Chondrocyte (in vitro differentiated cells): Measurements from ENCODE around the gene TTC3. TPM values are rescaled to one million over a fixed set of nuclear protein-coding genes. Genes with fewer than 3 reads are reported as not detected.

Source experiments
- DNase-seq: peaks from one replicate; pipeline ENCODE4 v3.0.0; 2021; ENCODE audit warnings: mixed read lengths, low spot score
- H3K27ac Mint-ChIP-seq: one replicate; pipeline ENCODE4 v1.8.0; 2021; ENCODE audit warnings: mild to moderate bottlenecking, moderate library complexity, mixed read lengths; ENCODE audit not compliant: unreplicated experiment
- H3K27me3 Mint-ChIP-seq: 2 replicates; pipeline ENCODE4 v1.8.0; 2021; ENCODE audit warnings: low read depth, mixed read lengths
- H3K36me3 Mint-ChIP-seq: 2 replicates; pipeline ENCODE4 v1.8.0; 2021; ENCODE audit warnings: low read depth, mixed read lengths
- H3K4me1 Mint-ChIP-seq: 2 replicates; pipeline ENCODE4 v1.8.0; 2021; ENCODE audit warnings: low read depth, mild to moderate bottlenecking, mixed read lengths
- H3K4me3 Mint-ChIP-seq: one replicate; pipeline ENCODE4 v1.8.0; 2021; ENCODE audit warnings: mild to moderate bottlenecking, moderate library complexity, mixed read lengths; ENCODE audit not compliant: unreplicated experiment
- H3K9me3 Mint-ChIP-seq: 2 replicates; pipeline ENCODE4 v1.8.0; 2021; ENCODE audit warnings: low read depth, mixed read lengths
- CTCF ChIP-seq: fragments of 200-600 bp; sonication (generic); IDR thresholded peaks from 2 replicates; pipeline ENCODE4 v1.5.0; 2021; ENCODE audit warnings: antibody characterized with exemption, mild to moderate bottlenecking, moderate library complexity
- total RNA-seq: library from RNA; stranded (reverse); gene quantifications from 3 replicates; pipeline ENCODE4 v1.2.1, GENCODE V29; 2021

TTC3 gene
- total RNA-seq, 1 donor from 2014 or later, result 258 TPM

DNA sequence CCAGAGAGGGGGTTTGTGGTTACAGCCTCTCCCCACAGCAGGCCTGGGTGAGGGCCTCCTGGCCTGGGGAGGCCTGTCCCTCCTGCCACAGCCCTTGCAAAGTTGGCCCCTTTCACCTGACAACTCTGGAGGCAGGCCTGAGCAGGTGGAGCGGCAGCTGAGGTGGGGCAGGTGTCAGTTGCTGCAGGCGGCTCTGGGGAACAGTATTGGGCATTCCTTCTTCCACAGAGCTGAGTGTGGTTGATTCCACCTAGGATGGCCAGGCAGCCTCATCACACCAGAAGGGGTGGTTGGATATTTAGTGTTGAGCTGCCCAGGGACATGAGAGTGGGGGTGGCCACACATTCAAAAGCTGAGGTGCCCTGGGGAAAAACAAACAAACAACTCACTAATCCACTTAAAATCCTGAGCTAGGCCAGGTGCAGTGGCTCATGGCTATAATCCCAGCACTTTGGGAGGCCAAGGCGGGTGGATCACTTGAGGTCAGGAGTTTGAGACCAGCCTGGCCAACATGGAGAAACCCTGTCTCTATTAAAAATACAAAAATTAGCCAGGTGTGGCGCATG is 31.3 kb upstream of the TTC3 start:
- H3K9me3 Mint-ChIP-seq, result no peaks in the 10 kb centered on the region
- TF ChIP-seq CTCF, result no peak
- no peaks in the 10 kb centered on the region for H3K36me3 Mint-ChIP-seq
- no peak overlapping the region for H3K27ac Mint-ChIP-seq
- H3K4me3 Mint-ChIP-seq, result no peak overlapping the region
- no peak for DNase-seq
- no peaks in the 10 kb centered on the region for H3K4me1 Mint-ChIP-seq
- peaks cover 2% of the 10 kb centered on the region for H3K27me3 Mint-ChIP-seq

GRCh38 chr21:37043818-37044217 is 29.2 kb upstream of the TTC3 start:
- Mint-ChIP-seq H3K9me3 (no peaks in the 10 kb centered on the region), H3K36me3 (no peaks in the 10 kb centered on the region), H3K4me1 (no peaks in the 10 kb centered on the region), H3K27me3 (peaks cover 6% of the 10 kb centered on the region), H3K27ac (no peak overlapping the region), H3K4me3 (no peak overlapping the region)
- no peak for DNase-seq
- TF ChIP-seq CTCF, result no peak

DNA sequence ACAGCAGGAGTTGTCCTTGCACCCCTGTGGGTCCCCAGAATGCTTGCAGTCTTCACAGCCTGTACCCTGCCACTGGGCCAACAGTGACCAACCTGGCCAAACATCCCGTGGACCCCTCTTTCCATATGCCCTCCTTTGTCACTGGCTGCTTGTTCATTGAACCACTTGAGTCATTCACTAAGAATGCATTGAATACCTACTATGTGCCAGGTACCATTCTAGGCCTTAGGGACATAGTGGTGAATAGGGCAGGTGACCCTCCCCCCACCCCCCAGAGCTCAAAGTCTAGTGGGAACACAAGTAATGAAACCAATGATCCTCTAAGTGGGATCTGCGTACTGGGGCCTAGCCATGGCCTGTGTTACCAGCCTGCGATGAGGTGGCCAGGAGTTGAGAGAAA is 28.4 kb upstream of the TTC3 start:
- Mint-ChIP-seq H3K4me3 (no peak overlapping the region), H3K27ac (no peak overlapping the region), H3K9me3 (no peaks in the 10 kb centered on the region), H3K36me3 (peaks cover under 1% of the 10 kb centered on the region), H3K4me1 (no peaks in the 10 kb centered on the region), H3K27me3 (peaks cover 6% of the 10 kb centered on the region)
- no peak for TF ChIP-seq CTCF
- DNase-seq, result no peak

- no peak for TF ChIP-seq CTCF
- H3K36me3 Mint-ChIP-seq, result peaks cover 2% of the 10 kb centered on the region
- H3K27me3 Mint-ChIP-seq, result peaks cover 6% of the 10 kb centered on the region
- no peaks in the 10 kb centered on the region for H3K9me3 Mint-ChIP-seq
- H3K4me1 Mint-ChIP-seq, result no peaks in the 10 kb centered on the region
- no peak for DNase-seq
- H3K27ac Mint-ChIP-seq, result no peak overlapping the region
- no peak overlapping the region for H3K4me3 Mint-ChIP-seq
Observed at GRCh38 chr21:37045149-37045548, 27.9 kb upstream of the TTC3 start.

GRCh38 chr21:37045556-37045955 is 27.5 kb upstream of the TTC3 start:
- Mint-ChIP-seq H3K4me3 (no peak overlapping the region), H3K9me3 (no peaks in the 10 kb centered on the region), H3K4me1 (no peaks in the 10 kb centered on the region), H3K27ac (no peak overlapping the region), H3K36me3 (peaks cover 2% of the 10 kb centered on the region), H3K27me3 (peaks cover 6% of the 10 kb centered on the region)
- DNase-seq, result no peak
- TF ChIP-seq CTCF, result no peak
